HG02763 (cell line): Measurements from ENCODE around the gene ATXN1.
"Not testable (repeated sequence)": the region's sequence is repeated elsewhere in the genome, so short reads cannot be mapped to it uniquely, and the experiment has no call there.

Source experiments
- ATAC-seq: cut with Tn5 transposase; IDR thresholded peaks from one replicate; pipeline ENCODE4 v1.9.1; 2021; ENCODE audit warnings: mild to moderate bottlenecking, moderate library complexity; ENCODE audit not compliant: unreplicated experiment

ATXN1 gene

DNA sequence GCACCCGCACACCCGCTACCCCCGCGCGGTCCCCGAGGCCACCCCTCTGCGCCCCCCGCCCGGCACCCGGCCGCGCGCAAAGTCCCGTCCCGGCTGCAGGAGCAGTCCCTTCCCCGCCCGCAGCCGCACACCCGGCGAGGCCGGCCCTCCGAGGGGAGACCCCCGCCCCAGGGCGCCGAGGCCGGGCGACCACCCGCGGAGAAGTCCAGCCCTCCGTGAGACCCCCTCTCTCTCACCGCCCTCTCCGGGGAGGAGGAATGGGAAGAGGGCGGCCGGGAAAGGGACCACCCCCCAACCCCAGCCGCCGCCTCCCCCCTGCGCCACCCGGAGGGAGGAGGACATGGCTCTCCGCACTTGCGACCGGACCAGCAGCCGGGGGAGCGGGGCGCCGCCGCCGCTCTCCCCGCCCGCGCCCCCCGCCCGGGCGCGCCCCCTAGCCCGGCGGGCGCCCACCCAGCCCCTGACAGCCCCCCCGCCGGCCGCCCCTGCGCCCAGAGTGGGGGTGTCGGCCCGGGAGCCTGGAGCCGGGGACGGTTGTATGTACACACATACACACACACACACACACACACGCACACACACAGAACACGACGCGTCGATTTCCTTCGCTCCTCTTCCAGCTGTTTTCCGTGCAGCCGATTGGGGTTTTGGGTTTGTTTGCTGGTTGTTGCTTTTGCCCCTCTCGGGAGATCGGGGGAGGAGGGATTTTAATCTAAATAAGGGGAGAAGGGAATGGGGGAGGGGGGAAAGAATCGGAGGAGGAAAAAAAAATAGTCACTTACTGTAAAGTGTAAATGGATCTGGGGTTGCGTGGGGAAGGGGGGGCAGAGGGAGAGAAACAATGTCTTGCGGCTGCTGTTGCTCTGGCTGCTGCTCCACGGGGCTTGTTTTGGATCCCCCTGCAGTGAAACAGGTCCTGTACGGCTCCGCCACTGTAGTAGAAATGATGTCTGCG lies at the start of gene ATXN1:
Gene ATXN1, minus strand, starts transcription at position 945 of the 955 bp plus-strand sequence.
- no peak for ATAC-seq

DNA sequence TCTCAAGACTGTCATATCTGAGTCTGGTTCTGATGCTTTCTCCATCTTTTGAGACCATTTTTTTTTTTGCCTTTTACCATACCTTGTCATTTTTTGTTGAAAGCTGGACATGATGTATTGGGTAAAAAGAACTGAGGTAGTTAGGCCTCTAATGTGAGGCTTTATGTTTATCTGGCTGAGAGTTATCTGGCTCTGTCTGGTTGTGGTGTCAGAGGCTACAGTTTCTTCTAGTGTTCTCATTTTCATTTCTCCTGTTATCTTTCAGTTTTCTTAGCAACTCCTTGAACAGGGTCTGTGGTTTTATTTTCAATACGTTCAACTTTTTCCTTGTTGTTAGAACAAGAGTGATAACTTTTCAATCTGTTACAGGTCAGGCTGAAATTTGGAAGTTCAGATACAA lies 49.2 kb upstream of the ATXN1 start:
- no peak for ATAC-seq

DNA sequence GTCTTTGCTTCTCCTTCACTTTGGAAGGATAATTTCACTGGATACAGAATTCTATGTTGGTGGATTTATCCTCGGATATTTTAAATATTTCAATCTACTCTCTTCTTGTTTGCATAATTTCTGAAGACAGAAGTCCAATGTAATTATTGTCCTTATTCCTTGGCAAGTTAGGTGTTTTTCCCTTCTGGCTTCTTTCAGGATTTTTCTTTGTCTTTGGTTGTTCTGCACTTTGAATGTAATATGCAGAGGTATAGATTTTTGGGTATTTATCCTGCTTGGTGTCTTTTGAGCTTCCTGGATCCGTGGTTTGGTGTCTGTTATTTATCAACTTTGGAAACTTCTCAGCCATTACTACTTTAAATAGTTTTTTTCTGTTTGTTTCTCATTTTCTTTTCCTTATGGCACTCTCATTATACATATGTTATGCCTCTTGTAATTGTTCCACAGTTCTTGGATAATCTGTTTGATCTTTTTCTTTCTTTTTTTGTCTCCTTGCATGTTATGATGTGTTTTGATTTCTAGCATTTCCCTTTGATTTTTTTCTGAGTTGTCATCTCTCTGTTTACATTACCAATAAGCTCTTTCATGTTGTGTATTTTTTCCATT lies 48.6 kb upstream of the ATXN1 start:
- no peak for ATAC-seq

DNA sequence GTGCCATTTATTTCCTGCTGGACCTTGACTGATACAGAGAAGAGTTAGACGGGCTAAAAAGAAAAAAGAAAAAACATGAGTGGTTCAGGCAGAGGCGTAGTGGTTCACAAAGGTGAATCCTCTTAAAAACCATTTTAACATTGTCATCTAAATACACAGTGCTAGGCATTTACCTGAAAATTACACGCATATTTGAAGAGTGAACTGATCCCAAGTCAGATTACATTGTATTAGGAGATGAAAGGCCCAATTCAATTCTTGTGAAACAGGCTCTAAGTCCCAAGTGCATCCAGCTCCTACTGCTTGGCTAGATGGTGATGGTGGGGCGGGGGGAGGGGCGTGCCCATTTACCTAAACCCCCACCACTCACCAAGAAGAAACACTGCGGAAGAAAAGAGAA lies 46.7 kb upstream of the ATXN1 start:
- no peak for ATAC-seq

DNA sequence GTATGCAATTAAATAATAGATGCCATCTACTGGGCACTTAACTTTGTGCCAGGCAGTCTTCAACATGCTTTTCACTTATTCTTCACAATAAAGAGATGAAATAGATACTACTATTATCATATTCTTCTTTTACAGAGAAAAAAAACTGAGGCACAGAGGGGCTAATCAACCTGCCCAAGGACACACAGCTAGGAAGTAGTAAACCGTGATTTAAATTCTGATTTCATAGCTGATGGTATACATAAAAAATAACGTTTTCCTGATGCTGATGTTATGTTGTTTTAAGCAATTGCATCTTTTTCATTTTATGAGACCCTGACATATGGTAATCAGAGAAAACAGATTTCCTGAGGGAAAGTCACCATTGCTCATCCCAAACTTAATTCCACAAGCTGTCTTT lies 45.1 kb upstream of the ATXN1 start:
- ATAC-seq = no peak

DNA sequence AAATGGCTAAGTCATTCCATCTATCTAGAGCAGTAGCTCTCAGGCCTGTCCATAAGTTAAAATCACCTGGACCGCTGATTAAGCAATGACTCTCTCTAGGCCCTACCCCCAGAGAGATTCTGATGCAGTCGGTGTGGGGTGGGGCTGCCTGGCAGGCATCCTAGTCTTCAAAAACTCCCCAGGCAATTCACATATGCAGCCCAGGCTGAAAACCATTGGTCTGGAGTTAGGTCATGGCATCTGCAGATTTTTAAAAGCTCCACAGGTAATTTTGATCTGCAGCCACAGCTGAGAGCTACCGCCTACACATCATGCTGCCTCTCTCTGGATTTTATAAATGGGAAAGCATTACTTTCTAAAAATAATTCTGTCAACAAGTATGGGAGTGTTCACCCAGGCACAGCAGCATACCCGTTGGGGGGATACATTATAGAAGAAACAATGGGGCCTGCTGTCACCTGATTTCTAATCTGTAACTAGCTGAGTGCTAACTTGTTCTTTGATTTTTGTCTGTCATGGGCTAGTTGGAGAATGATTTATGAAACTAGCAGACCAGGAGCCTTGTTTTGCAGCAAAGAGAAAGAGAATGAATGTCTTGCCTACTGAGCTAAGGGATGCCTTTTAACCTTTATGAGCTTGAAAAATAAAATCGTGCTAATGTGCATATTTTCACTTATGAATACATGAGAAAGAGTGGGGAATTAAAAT lies 44.1 kb upstream of the ATXN1 start:
- ATAC-seq = no peak

DNA sequence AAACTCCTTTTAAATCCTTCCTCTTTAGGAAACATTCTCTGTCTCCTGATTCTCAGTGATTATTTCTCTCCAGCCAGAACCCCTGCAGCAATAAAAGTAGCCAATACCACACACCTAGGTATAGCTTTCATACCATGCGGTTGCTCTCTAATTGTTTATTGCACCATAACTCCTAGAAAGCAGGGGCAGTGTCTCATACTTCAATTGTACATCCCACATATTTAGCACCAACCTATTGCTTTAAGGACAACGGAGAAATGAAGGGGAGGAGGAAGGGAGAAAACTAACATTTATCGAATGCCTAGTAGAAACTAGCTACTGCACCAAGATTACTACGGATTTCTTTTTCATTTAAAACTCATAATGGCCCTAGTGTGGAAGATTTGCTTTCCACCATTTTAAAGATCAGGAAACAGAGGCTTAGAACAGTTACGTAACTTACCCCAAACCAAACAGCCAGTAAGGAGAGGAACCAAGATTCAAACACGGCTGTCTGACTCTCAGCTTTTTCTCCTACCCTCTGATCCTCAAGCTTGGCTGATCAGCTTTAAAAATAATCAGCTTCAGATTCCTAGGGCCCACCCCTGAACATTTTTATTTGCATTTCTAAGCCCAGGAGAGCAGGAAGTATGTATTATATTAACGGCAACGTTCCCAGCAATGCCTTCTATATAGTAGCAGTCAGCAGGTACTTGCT lies 43.4 kb upstream of the ATXN1 start:
- ATAC-seq = no peak

DNA sequence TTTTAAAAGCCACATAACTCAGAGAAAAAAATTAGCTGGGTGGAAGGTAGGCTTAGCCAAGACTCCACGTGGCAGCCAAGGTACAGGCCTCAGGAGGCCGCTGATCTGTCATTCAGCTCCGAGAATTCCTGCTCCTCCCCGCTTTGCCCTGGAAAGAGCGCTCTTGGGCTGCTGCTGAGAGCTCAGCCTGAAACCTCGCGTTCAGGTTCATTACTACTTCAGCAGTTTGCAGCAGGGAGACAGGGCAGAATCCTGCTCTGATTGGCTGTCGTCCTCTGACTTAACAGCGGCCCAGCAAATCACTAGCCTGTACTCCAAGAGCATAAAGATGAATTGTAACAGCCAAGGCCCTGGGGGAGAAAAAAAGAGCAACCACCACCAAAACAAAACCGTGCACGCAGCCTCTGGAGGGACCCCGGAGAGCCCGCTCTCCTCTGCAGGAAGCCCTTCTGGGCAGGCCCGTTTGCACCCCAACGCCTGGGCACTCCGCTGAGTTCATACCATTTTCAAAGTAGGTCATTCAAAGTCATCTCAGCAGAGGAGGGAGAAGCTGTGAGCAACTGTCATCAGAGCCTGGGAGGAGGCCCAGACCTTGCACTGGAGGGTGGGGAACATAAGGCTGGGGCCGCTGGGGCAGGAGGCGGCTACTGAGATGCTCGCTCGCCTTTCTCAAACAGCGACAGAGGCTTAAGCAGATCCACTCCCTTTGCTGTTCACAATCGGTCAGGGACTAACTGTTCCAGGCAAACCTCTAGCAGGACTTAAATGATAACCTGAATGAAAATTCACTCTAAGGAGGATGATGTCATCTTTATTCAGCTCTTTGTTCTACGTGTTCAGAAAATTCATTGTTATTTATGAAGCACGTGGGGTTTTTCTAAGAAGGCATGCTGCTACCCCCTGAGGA lies 42.3 kb upstream of the ATXN1 start:
- no peak for ATAC-seq

DNA sequence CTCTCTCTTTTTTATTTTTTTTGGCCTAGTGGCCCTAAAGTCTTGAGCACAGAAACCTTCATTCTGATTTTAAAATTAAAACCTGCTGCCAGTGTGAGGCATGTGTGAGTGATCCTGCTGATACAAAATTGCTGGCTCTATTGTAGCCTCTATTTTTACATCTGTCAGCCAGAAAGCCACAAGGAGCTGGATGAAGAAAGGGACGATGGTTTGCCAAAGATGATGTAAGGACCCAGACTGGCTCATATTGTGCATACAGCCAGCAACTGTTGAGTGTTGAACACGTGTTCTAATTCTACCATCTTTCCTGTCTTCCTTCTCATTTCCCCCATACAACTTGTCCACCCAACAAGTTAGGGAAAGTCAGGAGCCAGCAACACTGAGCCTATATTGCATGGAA lies 40.8 kb upstream of the ATXN1 start:
- ATAC-seq = no peak

DNA sequence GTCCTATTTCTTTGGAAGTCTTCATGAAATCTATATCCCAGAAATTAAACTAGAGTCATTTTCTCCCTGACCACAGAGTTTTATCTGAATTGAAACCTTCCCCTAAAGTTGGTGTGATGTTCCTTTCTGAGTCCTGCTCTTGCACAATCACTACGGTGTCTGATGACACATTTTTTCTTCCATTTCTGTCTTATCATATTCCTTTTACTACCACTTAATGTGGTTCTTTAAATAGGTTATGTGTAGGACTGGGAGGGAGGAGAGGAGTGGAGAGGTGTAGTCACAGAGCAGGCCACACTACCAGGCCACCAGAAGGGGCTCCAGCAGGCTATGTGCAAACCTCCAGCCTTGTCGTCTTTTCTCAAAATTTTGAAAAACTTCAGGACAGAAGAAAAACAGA lies 39.7 kb upstream of the ATXN1 start:
- ATAC-seq = no peak

DNA sequence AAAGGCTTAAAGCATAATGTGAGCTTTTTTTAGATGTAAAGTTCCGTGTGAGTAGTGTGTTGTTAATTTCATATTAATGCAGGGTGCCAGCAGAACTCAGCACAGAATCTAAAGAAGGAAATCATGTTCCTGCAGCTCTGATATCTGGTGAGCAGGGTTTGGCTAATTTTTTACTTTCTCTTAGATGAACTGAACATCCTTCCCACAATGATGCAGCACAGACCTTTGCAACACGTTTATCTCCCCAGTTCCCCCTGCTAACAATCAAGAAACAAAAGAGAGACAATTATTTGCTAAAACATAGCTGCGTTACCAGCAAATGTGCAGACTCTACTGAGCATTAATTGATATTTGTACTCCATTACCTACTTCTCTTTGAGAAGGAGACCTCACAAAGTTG lies 39.1 kb upstream of the ATXN1 start:
- ATAC-seq = no peak

DNA sequence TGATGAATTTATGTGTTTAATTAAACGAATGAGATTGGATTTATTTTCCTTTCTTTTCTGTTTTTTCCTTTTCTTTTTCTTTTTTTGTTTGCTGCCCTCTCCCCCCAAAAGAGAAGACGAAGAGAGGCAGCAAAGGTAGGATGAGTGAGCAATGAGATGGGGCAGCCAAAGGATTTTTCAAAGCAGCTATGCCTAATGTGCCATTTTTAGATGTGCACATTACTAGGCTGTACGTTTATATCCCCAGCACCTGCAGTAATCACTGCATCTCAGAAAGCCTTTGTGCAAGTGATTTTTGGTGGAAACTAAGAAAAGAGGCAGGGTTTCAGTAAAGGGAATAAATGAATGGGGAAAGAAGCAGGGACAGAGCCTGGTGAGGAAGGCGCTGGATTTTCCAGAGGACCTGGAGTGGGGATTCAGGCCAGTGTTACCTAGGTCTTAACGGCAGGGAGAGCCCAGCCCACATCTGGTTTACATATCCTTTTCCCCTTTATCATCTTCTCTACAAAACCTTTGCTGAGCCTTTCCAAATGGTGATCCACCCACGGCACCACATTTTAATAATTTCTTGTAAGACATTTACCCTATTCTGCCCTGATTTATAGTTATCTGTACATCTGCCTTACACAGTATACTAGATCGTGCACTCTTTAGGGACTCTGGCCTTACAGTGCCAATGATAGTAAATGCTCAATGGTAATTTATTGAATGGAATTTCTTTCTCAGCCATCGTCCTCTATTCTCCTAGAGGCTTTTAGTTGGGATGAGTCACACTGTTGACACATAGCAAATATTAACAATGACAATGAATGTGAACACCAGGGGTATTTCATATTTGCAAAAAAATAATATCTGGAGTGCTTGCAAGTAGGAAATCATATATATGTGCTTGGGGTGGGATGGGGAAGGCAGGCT lies 38.3 kb upstream of the ATXN1 start:
- no peak for ATAC-seq

DNA sequence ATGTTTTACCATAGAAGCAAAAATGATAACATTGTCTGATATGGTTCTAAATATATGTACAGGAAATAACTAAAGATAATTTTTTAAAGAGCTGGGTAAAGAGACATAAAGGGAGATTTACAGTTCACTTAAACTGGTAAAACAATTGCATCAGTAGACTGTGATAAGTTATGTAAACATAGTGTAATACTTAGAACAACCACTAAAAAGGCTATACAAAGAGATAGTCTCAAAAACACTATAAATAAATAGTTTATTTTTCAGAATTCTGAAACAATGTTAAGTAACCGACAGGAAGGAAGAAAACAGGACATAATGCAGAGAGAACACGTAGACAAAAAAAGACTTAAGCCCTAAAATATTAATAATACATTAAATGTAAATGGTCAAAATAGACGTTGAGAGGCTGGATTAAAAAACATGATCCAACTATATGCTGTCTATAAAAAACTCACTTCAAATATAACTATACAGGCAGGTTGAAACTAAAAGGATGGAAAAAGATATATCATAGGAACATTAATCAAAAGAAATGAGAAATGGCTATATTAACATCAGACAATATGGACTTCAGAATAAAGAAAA lies 32.7 kb upstream of the ATXN1 start:
- no peak for ATAC-seq

DNA sequence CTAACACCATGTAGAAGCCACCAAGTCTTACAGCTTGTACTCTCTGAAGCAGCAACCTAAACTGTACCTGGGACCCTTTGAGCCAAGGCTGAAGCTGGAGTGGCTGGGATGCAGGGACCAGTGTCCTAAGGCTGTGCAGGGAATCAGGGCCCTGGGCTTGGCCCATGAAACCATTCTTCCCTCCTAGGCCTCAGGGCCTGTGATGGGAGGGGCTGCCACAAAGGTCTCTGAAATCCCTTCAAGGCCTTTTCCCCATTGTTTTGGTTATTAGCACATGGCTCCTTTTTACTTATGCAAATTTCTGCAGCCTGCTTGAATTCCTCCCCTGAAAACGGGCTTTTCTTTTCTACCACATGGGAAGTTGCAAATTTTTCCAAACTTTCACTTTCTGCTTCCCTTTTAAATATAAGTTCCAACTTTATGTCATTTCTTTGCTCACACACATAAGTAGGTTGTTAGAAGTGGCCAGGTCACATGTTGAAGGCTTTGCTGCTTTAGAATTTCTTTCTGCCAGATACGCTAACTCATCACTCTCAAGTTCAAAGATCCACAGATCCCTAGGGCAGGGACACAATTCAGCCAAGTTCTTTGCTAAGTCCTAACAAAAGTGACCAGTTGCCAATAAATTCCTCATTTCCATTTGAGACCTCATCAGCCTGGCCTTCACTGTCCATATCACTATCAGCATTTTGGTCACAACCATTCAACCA lies 28.2 kb upstream of the ATXN1 start:
- no peak for ATAC-seq

DNA sequence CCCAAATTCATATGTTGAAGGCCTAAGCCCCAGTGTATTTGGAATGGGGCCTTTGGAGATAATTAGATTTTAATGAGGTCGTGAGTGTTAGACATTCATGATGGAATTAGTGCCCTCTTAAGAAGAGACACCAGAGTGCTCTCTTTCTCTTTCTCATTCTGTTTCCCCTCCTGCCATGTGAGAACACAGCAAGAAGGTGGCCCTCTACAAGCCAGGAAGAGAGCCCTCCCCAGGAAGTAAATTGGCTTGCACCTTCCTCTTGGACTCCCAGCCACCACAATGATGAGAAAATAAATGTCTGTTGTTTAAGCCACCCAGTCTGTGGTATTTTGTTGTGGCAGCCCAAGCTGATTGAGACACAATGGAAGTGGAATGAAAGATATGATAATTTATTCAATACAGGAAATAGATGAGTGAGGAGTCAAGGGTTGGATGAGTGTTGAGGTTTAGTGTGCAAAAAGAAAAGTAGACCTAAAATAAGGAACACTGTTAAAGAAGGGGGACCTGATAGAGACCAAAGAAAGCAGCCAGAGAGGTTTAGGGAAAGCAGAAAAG lies 25.9 kb upstream of the ATXN1 start:
- ATAC-seq = no peak

DNA sequence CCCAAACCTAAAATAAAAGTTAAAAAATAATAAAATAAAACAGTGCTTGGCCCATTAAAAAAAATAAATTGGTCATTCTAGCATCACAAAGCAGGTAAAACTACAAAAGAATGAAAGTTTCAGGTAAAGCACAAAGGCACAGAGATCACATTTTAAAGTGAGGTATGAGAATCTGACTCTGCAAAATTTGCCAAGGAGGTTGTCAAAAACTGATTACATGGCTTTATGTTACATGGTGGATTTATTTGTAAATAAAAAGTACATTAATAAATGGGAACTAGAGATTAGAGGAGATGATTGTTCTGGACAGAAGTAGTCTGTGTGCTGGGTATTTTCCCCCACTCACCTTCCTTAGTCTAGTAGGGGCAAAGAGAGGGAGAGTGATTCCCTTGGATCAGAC lies 24.2 kb upstream of the ATXN1 start:
- ATAC-seq = no peak

DNA sequence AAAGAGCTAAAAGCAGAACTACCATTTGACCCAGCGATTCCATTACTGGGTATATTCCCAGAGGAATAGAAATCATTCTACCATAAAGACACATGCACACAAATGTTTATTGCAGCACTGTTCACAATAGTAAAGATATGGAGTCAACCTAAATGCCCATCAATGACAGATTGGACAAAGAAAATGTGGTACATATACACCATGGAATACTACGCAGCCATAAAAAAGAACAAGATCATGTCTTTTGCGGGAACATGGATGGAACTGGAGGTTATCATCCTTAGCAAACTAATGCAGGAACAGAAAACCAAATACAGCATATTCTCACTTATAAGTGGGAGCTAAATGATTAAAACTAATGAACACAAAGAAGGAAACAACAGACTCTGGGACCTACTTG lies 23.7 kb upstream of the ATXN1 start:
- not testable (repeated sequence) for ATAC-seq
